ENCODE measurements around the gene RIT2.

The RIT2 gene

GRCh38 chr18:42736074-42736473, 379.4 kb downstream of the RIT2 start:
- H3K27me3 ChIP-seq (ENCODE audit: low read depth, low read length): no peaks in the 10 kb centered on the region
- no peak overlapping the region for H3K27ac ChIP-seq (ENCODE audit: low read length)
- H3K9ac ChIP-seq (ENCODE audit: low read length): no peak overlapping the region
- no peaks in the 10 kb centered on the region for H3K36me3 ChIP-seq (replicated peaks; ENCODE audit: low read depth, low read length)
- no peaks in the 10 kb centered on the region for H3K79me2 ChIP-seq (ENCODE audit: low read length)
- H3K9me3 ChIP-seq (ENCODE audit: insufficient read depth, low read length): no peaks in the 10 kb centered on the region
- TF ChIP-seq, protein P1, sequence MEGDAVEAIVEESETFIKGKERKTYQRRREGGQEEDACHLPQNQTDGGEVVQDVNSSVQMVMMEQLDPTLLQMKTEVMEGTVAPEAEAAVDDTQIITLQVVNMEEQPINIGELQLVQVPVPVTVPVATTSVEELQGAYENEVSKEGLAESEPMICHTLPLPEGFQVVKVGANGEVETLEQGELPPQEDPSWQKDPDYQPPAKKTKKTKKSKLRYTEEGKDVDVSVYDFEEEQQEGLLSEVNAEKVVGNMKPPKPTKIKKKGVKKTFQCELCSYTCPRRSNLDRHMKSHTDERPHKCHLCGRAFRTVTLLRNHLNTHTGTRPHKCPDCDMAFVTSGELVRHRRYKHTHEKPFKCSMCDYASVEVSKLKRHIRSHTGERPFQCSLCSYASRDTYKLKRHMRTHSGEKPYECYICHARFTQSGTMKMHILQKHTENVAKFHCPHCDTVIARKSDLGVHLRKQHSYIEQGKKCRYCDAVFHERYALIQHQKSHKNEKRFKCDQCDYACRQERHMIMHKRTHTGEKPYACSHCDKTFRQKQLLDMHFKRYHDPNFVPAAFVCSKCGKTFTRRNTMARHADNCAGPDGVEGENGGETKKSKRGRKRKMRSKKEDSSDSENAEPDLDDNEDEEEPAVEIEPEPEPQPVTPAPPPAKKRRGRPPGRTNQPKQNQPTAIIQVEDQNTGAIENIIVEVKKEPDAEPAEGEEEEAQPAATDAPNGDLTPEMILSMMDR (IDR thresholded peaks at IDR 0.05; ENCODE audit: low read depth, low read length): no peak
- TF ChIP-seq EZH2phosphoT487 (IDR thresholded peaks at IDR 0.05; ENCODE audit: low read depth): no peak
- H3K4me1 ChIP-seq (ENCODE audit: low read length): no peaks in the 10 kb centered on the region
- H2AFZ ChIP-seq (ENCODE audit: low read depth, low read length): no peak overlapping the region
- H3K4me2 ChIP-seq (ENCODE audit: low read length): no peak overlapping the region
- no peak overlapping the region for H3K4me3 ChIP-seq (ENCODE audit: low read length)
- H4K20me1 ChIP-seq (ENCODE audit: insufficient read depth, low read length): no peaks in the 10 kb centered on the region

DNA sequence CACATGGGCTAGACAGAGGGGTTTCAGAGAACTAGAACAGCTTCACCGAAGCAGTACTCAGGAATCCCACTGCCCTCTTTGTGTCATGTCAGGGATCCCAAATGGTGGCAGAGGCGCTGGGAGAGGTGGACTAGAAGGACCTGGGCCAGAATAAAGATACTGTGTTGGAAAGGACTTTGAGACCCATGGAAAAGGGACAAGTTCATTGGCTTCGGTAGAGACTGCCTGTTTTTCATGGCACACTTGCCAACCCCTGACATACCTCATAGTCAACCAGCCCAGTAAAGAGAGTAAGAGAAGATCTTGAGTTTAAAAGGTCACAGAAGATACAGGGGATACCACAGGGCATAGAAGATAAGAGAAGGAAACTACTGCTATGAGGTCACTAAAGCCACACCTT, 381.0 kb downstream of the RIT2 start:
- Histone ChIP-seq H4K20me1 (ENCODE audit: insufficient read depth, low read length) (no peaks in the 10 kb centered on the region), H3K9ac (ENCODE audit: low read length) (no peak overlapping the region), H2AFZ (ENCODE audit: low read depth, low read length) (no peak overlapping the region), H3K4me2 (ENCODE audit: low read length) (no peak overlapping the region), H3K79me2 (ENCODE audit: low read length) (no peaks in the 10 kb centered on the region), H3K4me1 (ENCODE audit: low read length) (no peaks in the 10 kb centered on the region), H3K4me3 (ENCODE audit: low read length) (no peak overlapping the region), H3K9me3 (ENCODE audit: insufficient read depth, low read length) (no peaks in the 10 kb centered on the region), H3K27ac (ENCODE audit: low read length) (no peak overlapping the region), H3K36me3 (replicated peaks; ENCODE audit: low read depth, low read length) (no peaks in the 10 kb centered on the region), H3K27me3 (ENCODE audit: low read depth, low read length) (no peaks in the 10 kb centered on the region)
- TF ChIP-seq, protein P1 (IDR thresholded peaks at IDR 0.05; ENCODE audit: low read depth, low read length): no peak
- no peak for TF ChIP-seq EZH2phosphoT487 (IDR thresholded peaks at IDR 0.05; ENCODE audit: low read depth)

- Histone ChIP-seq H3K4me2 (ENCODE audit: low read length) (no peak overlapping the region), H3K27ac (ENCODE audit: low read length) (no peak overlapping the region), H4K20me1 (ENCODE audit: insufficient read depth, low read length) (no peaks in the 10 kb centered on the region), H2AFZ (ENCODE audit: low read depth, low read length) (no peak overlapping the region), H3K9me3 (ENCODE audit: insufficient read depth, low read length) (no peaks in the 10 kb centered on the region), H3K4me1 (ENCODE audit: low read length) (no peaks in the 10 kb centered on the region), H3K4me3 (ENCODE audit: low read length) (no peak overlapping the region), H3K79me2 (ENCODE audit: low read length) (no peaks in the 10 kb centered on the region), H3K9ac (ENCODE audit: low read length) (no peak overlapping the region), H3K36me3 (replicated peaks; ENCODE audit: low read depth, low read length) (no peaks in the 10 kb centered on the region), H3K27me3 (ENCODE audit: low read depth, low read length) (no peaks in the 10 kb centered on the region)
- TF ChIP-seq, protein P1 (IDR thresholded peaks at IDR 0.05; ENCODE audit: low read depth, low read length): no peak
- TF ChIP-seq EZH2phosphoT487 (IDR thresholded peaks at IDR 0.05; ENCODE audit: low read depth): no peak
Measured at GRCh38 chr18:42730272-42730671, 385.2 kb downstream of the RIT2 start.

DNA sequence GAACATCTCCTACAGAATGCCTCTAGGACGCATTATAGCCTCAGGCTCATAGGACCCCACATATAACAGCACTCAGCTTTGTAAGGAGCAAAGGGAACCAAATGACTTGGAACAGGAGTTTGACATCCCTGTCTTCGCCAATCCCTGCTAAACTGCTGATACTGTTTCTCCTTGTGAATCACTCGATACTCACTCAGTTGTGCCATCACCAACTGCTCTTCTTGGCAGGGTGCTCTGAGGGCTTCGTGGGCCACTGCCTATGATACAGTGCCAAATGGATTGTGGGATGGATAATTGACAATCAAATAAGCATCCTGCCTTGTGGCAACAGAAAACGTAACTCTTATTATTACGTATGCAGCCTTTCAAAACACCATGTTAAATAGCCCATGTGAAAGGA, 396.3 kb downstream of the RIT2 start:
- H2AFZ ChIP-seq (ENCODE audit: low read depth, low read length): no peak overlapping the region
- TF ChIP-seq, protein P1 (IDR thresholded peaks at IDR 0.05; ENCODE audit: low read depth, low read length): no peak
- no peak for TF ChIP-seq EZH2phosphoT487 (IDR thresholded peaks at IDR 0.05; ENCODE audit: low read depth)
- no peaks in the 10 kb centered on the region for H4K20me1 ChIP-seq (ENCODE audit: insufficient read depth, low read length)

More for the DNA sequence above, 396.3 kb downstream of the RIT2 start:
- no peaks in the 10 kb centered on the region for H3K36me3 ChIP-seq (replicated peaks; ENCODE audit: low read depth, low read length)
- H3K4me3 ChIP-seq (ENCODE audit: low read length): no peak overlapping the region
- H3K4me1 ChIP-seq (ENCODE audit: low read length): no peaks in the 10 kb centered on the region
- no peak overlapping the region for H3K27ac ChIP-seq (ENCODE audit: low read length)
- H3K27me3 ChIP-seq (ENCODE audit: low read depth, low read length): no peaks in the 10 kb centered on the region
- H3K4me2 ChIP-seq (ENCODE audit: low read length): no peak overlapping the region
- no peaks in the 10 kb centered on the region for H3K9me3 ChIP-seq (ENCODE audit: insufficient read depth, low read length)
- no peaks in the 10 kb centered on the region for H3K79me2 ChIP-seq (ENCODE audit: low read length)
- H3K9ac ChIP-seq (ENCODE audit: low read length): no peak overlapping the region

All from OCI-LY3 (cell line).